ENCODE measurements around the gene SMARCD3.

GRCh38 chr7:151250181-151251132, 2.0 kb upstream of the SMARCD3 start:
- TF ChIP-seq ZNF274 (IDR thresholded peaks at IDR 0.05; ENCODE audit: low read depth, low read length): no peak
- TF ChIP-seq SUZ12 (IDR thresholded peaks at IDR 0.05; ENCODE audit: extremely low read depth, insufficient read depth, insufficient read length): no peak
- TF ChIP-seq YY1 (IDR thresholded peaks at IDR 0.05; ENCODE audit: insufficient read depth, insufficient read length): no peak
